Left lung (tissue), 10 donors: Measurements from ENCODE around the gene ILF2. TPM values are rescaled to one million over a fixed set of nuclear protein-coding genes. Genes with fewer than 3 reads are reported as not detected.
A peak's percentile ranks its signal among the peaks of the same experiment; 100 is the strongest.

Experiments used
- ATAC-seq: fragments of 200-7000 bp; cut with Tn5 transposase; one replicate; pipeline ENCODE4 v1.9.1; 2020; ENCODE audit warnings: moderate library complexity
- DNase-seq, 4 donors: peaks; one replicate each; pipeline ENCODE4 v3.0.0-alpha.2; 2013 to 2020
- H3K27ac ChIP-seq, 2 donors: fragments of 200-600 bp; sonication (generic) in 1 of 2; one replicate each; pipeline versions ENCODE4 v1.5.0 to v1.8.0; 2020 to 2021
- H3K27me3 ChIP-seq, 2 donors: fragments of 200-600 bp; sonication (generic) in 1 of 2; one replicate each; pipeline versions ENCODE4 v1.5.0 to v1.8.0; 2020 to 2021
- H3K36me3 ChIP-seq, 2 donors: fragments of 200-600 bp; sonication (generic) in 1 of 2; one replicate each; pipeline versions ENCODE4 v1.5.0 to v1.8.0; 2020 to 2021
- H3K4me1 ChIP-seq, 2 donors: fragments of 200-600 bp; one replicate each; pipeline ENCODE4 v1.8.0; 2021
- H3K4me3 ChIP-seq, 2 donors: fragments of 200-600 bp; sonication (generic) in 1 of 2; one replicate each; pipeline versions ENCODE4 v1.5.0 to v1.8.0; 2020 to 2021; ENCODE audit warnings: mild to moderate bottlenecking in 1 of 2
- H3K9me3 ChIP-seq, 2 donors: fragments of 200-600 bp; sonication (generic) in 1 of 2; one replicate each; pipeline versions ENCODE4 v1.5.0 to v1.8.0; 2020 to 2021
- CTCF ChIP-seq, 2 donors: fragments of 200-600 bp; sonication (generic) in 1 of 2; IDR thresholded peaks; one replicate each; pipeline versions ENCODE4 v1.5.0 to v1.8.0; 2021; ENCODE audit warnings: antibody characterized with exemption in 2 of 2
- intact Hi-C, 2 donors: fragments of 100-400 bp; cut with DNase I; formaldehyde crosslinking; loops; one replicate each; pipeline versions ENCODE4 v1.11.2 to v1.14.2; 2022
- polyA plus RNA-seq, 6 donors: library from polyadenylated mRNA; unstranded; fragments of 120-200 nt; gene quantifications; one replicate each; pipeline ENCODE4 v1.2.1, GENCODE V29; 2013; ENCODE audit not compliant: insufficient read length in 6 of 6
- total RNA-seq, 2 donors: library from RNA; stranded (reverse); fragmentation: NEBNext Ultra II Directional; extraction: Animal tissue kit (Norgen Biotek cat#: 25700); gene quantifications; one replicate each; pipeline ENCODE4 v1.2.1, GENCODE V29; 2021
- donor health status: DM: no; HTN: yes; CAD: no.
- donor health status: DM: no; HTN: no; CAD: no.

ILF2 gene
- total and polyA plus RNA-seq, 8 donors, result 104 to 295 (median 252) TPM

- Histone ChIP-seq H3K4me3 (no peak overlapping the region), H3K36me3 (peaks cover 8 to 79% of the 10 kb centered on the region in 2 donors), H3K27me3 (no peaks in the 10 kb centered on the region), H3K9me3 (no peaks in the 10 kb centered on the region), H3K27ac (peak overlapping the region in 1 of 2 donors; percentile 20), H3K4me1 (peaks cover 1 to 29% of the 10 kb centered on the region in 2 donors)
- intact Hi-C loops, result no loop called here
- TF ChIP-seq CTCF (IDR thresholded peaks at IDR 0.05), result no peak
- no peak for DNase-seq
- ATAC-seq, result no peak
Observed at GRCh38 chr1:153663211-153663610, 7.6 kb downstream of the ILF2 start.

GRCh38 chr1:153662269-153662668 is 8.5 kb downstream of the ILF2 start:
- DNase-seq (no peak), ATAC-seq (no peak)
- no peak overlapping the region for H3K4me3 ChIP-seq
- intact Hi-C loops, result no loop called here
- H3K27me3 ChIP-seq, result no peaks in the 10 kb centered on the region
- peaks cover 5 to 30% of the 10 kb centered on the region in 2 donors for H3K4me1 ChIP-seq
- peaks cover 8 to 70% of the 10 kb centered on the region in 2 donors for H3K36me3 ChIP-seq
- H3K9me3 ChIP-seq, result no peaks in the 10 kb centered on the region
- H3K27ac ChIP-seq, result peak overlapping the region in 1 of 2 donors; percentile 20
- TF ChIP-seq CTCF (IDR thresholded peaks at IDR 0.05), result no peak

- no peaks in the 10 kb centered on the region for H3K27me3 ChIP-seq
- intact Hi-C loops, result no loop called here
- no peak overlapping the region for H3K4me3 ChIP-seq
- no peak overlapping the region for H3K27ac ChIP-seq
- no peaks in the 10 kb centered on the region for H3K9me3 ChIP-seq
- peaks cover 8 to 59% of the 10 kb centered on the region in 2 donors for H3K36me3 ChIP-seq
- DNase-seq (no peak), ATAC-seq (no peak)
- H3K4me1 ChIP-seq, result peaks cover 5 to 30% of the 10 kb centered on the region in 2 donors
- TF ChIP-seq CTCF (IDR thresholded peaks at IDR 0.05), result no peak
Observed at GRCh38 chr1:153661111-153661708, 9.6 kb downstream of the ILF2 start.

GRCh38 chr1:153659656-153660055 is 11.1 kb downstream of the ILF2 start:
- Histone ChIP-seq H3K9me3 (no peaks in the 10 kb centered on the region), H3K27ac (peak overlapping the region in 1 of 2 donors; percentile 92), H3K4me3 (peak overlapping the region; percentile 65 to 74), H3K27me3 (no peaks in the 10 kb centered on the region), H3K36me3 (peaks cover 4 to 43% of the 10 kb centered on the region in 2 donors), H3K4me1 (peaks cover 5 to 30% of the 10 kb centered on the region in 2 donors)
- TF ChIP-seq CTCF (IDR thresholded peaks at IDR 0.05), result no peak
- DNase-seq, result no peak
- ATAC-seq, result no peak
- intact Hi-C loops, result no loop called here

GRCh38 chr1:153659175-153659534 is 11.6 kb downstream of the ILF2 start:
- no peak for ATAC-seq
- H3K27ac ChIP-seq, result peak overlapping the region; percentile 92

More at GRCh38 chr1:153659175-153659534, 11.6 kb downstream of the ILF2 start:
- DNase-seq, result no peak
- TF ChIP-seq CTCF (IDR thresholded peaks at IDR 0.05), result no peak
- Histone ChIP-seq H3K4me1 (peaks cover 5 to 30% of the 10 kb centered on the region in 2 donors), H3K4me3 (peak overlapping the region; percentile 65 to 74), H3K27me3 (no peaks in the 10 kb centered on the region), H3K36me3 (peaks cover 0 to 38% of the 10 kb centered on the region in 2 donors), H3K9me3 (no peaks in the 10 kb centered on the region)
- intact Hi-C loops, result no loop called here
